ENCODE results near the gene CDH8.

- TF ChIP-seq MAX (IDR thresholded peaks at IDR 0.05) (no peak), EZH2 (IDR thresholded peaks at IDR 0.05) (no peak), CTCF (IDR thresholded peaks at IDR 0.05 in 2 of 3, conservative IDR thresholded peaks at IDR 0.05 in 1 of 3; ENCODE audit: borderline replicate concordance in 1 of 3, insufficient read depth in 1 of 3, low read depth in 2 of 3, low read length in 2 of 3) (no peak), ZFX (IDR thresholded peaks at IDR 0.05) (no peak), RAD21 (IDR thresholded peaks at IDR 0.05; ENCODE audit: low read depth) (no peak), ZBTB33 (IDR thresholded peaks at IDR 0.05; ENCODE audit: extremely low read depth, insufficient replicate concordance, low read length) (no peak), POLR2A (IDR thresholded peaks at IDR 0.05; ENCODE audit: borderline replicate concordance, extremely low read depth, insufficient read depth, insufficient read length) (no peak), POLR2AphosphoS5 (IDR thresholded peaks at IDR 0.05; ENCODE audit: low read depth, low read length) (no peak), EGR1 (IDR thresholded peaks at IDR 0.05; ENCODE audit: low read depth) (no peak), EZH2phosphoT487 (IDR thresholded peaks at IDR 0.05; ENCODE audit: borderline replicate concordance) (no peak), CEBPB (IDR thresholded peaks at IDR 0.05; ENCODE audit: low read depth) (no peak), ZNF274 (IDR thresholded peaks at IDR 0.05; ENCODE audit: low read depth, low read length) (no peak), ATF3 (IDR thresholded peaks at IDR 0.05) (no peak)
These were observed 17.8 kb downstream of the CDH8 start for GRCh38 chr16:62018301-62019060.
